SK-N-MC (cell line): ENCODE data around the gene FGD6.

Experiments
- DNase-seq: peaks from one replicate; pipeline ENCODE4 v3.0.0-alpha.2; 2011; ENCODE audit warnings: low read depth, low spot score
- H3K27ac ChIP-seq: fragments of 200-600 bp; sonication (generic); 2 replicates; pipeline ENCODE4 v1.5.1; 2016; ENCODE audit warnings: mixed run types
- H3K36me3 ChIP-seq: fragments of 200-600 bp; sonication (generic); 2 replicates; pipeline ENCODE4 v1.6.1; 2017; ENCODE audit warnings: antibody characterized with exemption, low read length, mixed read lengths; ENCODE audit not compliant: insufficient read depth
- H3K4me3 ChIP-seq: fragments of 200-600 bp; sonication (generic); 2 replicates; pipeline ENCODE4 v1.5.1; 2016
- H3K9ac ChIP-seq: fragments of 200-600 bp; sonication (generic); 2 replicates; pipeline ENCODE4 v1.8.0; 2017; ENCODE audit warnings: mixed run types, mixed read lengths; ENCODE audit not compliant: insufficient read length
- H3K9me3 ChIP-seq: fragments of 200-600 bp; sonication (generic); 2 replicates; pipeline ENCODE4 v1.6.1; 2017; ENCODE audit warnings: low read depth, mild to moderate bottlenecking, antibody characterized with exemption, low read length, moderate library complexity, mixed read lengths
- EZH2 ChIP-seq: fragments of 200-600 bp; sonication (generic); IDR thresholded peaks from one replicate; pipeline ENCODE4 v1.6.1; 2017; ENCODE audit warnings: antibody characterized with exemption
- FOXP2 ChIP-seq: optimal IDR thresholded peaks from 2 replicates; pipeline ENCODE3; 2011; ENCODE audit warnings: mild to moderate bottlenecking, moderate library complexity; ENCODE audit not compliant: insufficient read depth; ENCODE audit errors: extremely low read length, control extremely low read depth
- POLR2AphosphoS5 ChIP-seq: IDR thresholded peaks from 2 replicates; pipeline ENCODE4 v1.6.1; 2012; ENCODE audit warnings: mild to moderate bottlenecking, low read depth, low read length, borderline replicate concordance

Gene FGD6

DNA sequence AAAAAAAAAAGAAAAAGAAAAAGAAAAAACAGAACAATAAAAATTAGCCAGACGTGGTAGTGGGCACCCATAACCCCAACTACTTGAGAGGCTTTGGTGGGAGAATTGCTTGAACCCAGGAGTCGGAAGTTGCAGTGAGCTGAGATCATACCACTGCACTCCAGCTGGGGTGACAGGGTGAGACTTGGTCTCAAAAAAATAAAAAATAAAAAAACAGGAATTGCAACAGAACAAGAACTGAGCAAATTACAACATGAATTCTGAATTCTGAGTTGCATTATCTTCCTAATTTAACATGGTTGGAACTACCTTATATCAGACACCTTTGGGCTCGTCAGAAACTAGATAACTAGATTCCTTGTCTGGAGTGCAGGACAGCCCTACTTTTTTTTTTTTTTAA, 90.5 kb downstream of the FGD6 start:
- H3K4me3 ChIP-seq: no peak overlapping the region
- no peak for DNase-seq
- no peak for TF ChIP-seq EZH2
- TF ChIP-seq POLR2AphosphoS5: no peak
- TF ChIP-seq FOXP2: no peak
- peaks cover 3% of the 10 kb centered on the region; the same call in 1 of the 2 replicates for H3K36me3 ChIP-seq
- no peak overlapping the region for H3K9ac ChIP-seq
- H3K9me3 ChIP-seq: no peaks in the 10 kb centered on the region
- H3K27ac ChIP-seq: no peak overlapping the region

GRCh38 chr12:95126076-95126475, 91.2 kb downstream of the FGD6 start:
- no peak for DNase-seq
- Histone ChIP-seq H3K4me3 (no peak overlapping the region), H3K9ac (no peak overlapping the region), H3K9me3 (no peaks in the 10 kb centered on the region), H3K27ac (no peak overlapping the region), H3K36me3 (no peaks in the 10 kb centered on the region)
- TF ChIP-seq EZH2 (no peak), POLR2AphosphoS5 (no peak), FOXP2 (no peak)

GRCh38 chr12:95124106-95124505, 93.2 kb downstream of the FGD6 start:
- Histone ChIP-seq H3K9ac (no peak overlapping the region), H3K36me3 (no peaks in the 10 kb centered on the region), H3K27ac (no peak overlapping the region), H3K4me3 (no peak overlapping the region), H3K9me3 (no peaks in the 10 kb centered on the region)
- no peak for DNase-seq
- TF ChIP-seq POLR2AphosphoS5 (no peak), EZH2 (no peak), FOXP2 (no peak)

DNA sequence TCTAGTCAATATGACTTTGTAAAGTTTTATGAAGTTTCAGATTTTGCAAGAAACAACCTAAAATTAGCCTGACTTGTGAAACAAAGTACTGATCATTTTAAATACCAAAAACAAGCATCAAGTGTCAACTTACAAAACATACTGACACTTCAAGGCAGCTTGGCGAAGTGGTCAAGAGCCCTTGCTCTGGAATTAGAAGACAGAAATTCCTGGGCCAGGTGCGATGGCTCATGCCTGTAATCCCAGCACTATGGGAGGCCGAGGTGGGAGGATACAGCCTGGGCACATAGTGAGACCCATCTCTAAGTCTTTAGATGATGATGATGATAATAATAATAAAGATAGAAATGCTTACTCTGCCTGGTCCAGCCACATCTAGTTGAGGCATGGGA, 98.5 kb downstream of the FGD6 start:
- TF ChIP-seq POLR2AphosphoS5: no peak
- no peak for TF ChIP-seq EZH2
- no peak for TF ChIP-seq FOXP2
- no peaks in the 10 kb centered on the region for H3K9me3 ChIP-seq
- peak overlapping the region; percentile 9; the same call in 1 of the 2 replicates for H3K27ac ChIP-seq
- H3K36me3 ChIP-seq: no peaks in the 10 kb centered on the region
- no peak overlapping the region for H3K4me3 ChIP-seq
- no peak for DNase-seq
- no peak overlapping the region for H3K9ac ChIP-seq

DNA sequence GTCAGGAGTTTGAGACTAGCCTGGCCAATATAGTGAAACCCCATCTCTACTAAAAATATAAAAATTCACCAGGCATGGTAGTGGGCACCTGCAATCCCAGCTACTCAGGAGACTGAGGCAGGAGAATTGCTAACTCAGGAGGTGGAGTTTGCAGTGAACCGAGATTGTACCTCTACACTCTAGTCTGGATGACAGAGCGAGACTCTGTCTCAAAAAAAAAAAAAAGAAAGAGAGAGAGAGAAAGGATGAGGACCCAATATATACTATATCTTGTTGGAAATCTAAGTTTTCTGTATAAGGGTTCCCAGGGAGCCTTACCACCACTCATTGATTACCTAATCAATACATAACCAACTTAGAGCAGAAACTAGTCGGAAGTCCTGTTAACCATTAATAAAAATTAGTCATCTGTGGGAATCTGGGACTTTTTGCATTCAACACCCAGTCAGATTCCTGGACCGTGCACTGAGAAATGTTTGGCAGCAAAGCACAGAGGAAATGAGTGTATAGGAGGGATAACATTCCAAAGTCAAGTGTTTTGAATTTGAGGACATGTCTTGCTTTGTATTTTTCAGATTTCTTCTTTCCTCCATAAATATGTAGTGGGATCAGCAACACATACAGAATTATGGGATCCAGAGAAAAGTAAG, 99.0 kb downstream of the FGD6 start:
- Histone ChIP-seq H3K9me3 (no peaks in the 10 kb centered on the region), H3K36me3 (no peaks in the 10 kb centered on the region), H3K9ac (no peak overlapping the region), H3K27ac (peak overlapping the region; percentile 9; the same call in 1 of the 2 replicates), H3K4me3 (no peak overlapping the region)
- no peak for DNase-seq
- TF ChIP-seq FOXP2: no peak
- TF ChIP-seq EZH2: no peak
- TF ChIP-seq POLR2AphosphoS5: no peak

GRCh38 chr12:95117178-95117599, 100.1 kb downstream of the FGD6 start:
- TF ChIP-seq EZH2 (no peak), FOXP2 (no peak), POLR2AphosphoS5 (no peak)
- Histone ChIP-seq H3K27ac (no peak overlapping the region), H3K9ac (no peak overlapping the region), H3K36me3 (no peaks in the 10 kb centered on the region), H3K4me3 (no peak overlapping the region), H3K9me3 (no peaks in the 10 kb centered on the region)
- peak; percentile 28 for DNase-seq

DNA sequence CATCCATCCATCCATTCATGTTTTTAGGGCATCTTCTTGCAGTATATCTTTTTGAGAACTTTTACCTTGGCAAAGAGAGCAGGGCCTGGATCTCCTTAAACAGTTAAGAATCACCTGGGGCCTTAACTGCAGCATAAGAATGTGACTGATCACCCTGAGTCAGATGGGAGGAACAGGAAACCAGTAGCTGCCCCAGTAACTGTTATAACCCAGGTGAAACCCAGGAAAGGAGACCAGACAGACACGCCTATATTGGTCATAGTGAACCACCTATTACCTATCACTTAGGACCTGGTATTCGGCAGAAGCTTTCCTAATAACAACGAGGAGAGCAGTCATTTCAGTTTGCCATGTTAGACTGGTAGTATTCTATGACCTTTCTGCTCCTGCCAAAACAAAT, 100.5 kb downstream of the FGD6 start:
- DNase-seq: no peak
- Histone ChIP-seq H3K9me3 (no peaks in the 10 kb centered on the region), H3K27ac (no peak overlapping the region), H3K4me3 (no peak overlapping the region), H3K36me3 (no peaks in the 10 kb centered on the region), H3K9ac (no peak overlapping the region)
- TF ChIP-seq POLR2AphosphoS5 (no peak), EZH2 (no peak), FOXP2 (no peak)

DNA sequence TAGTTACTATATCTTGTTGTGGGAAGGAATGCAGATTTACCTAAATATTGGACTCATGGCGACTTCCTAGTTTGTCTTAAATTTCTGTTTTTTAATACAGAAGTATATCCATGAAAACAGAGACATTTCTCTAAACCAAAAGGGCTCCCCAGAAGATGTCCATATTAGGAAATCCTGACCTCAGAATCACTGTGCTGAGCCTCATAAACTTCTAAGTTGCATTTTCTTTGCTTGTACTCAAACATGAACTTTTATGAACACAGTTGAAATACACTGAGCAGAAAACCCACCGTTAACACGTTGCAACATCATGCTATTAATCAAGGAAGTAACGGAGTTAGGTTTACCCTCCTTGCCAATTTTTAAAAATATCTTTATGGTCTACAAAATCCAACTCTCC, 100.9 kb downstream of the FGD6 start:
- H3K4me3 ChIP-seq: no peak overlapping the region
- DNase-seq: no peak

GRCh38 chr12:95115641-95116040, 101.6 kb downstream of the FGD6 start:
- Histone ChIP-seq H3K4me3 (no peak overlapping the region), H3K9ac (no peak overlapping the region), H3K9me3 (no peaks in the 10 kb centered on the region), H3K27ac (no peak overlapping the region), H3K36me3 (no peaks in the 10 kb centered on the region)
- TF ChIP-seq EZH2 (no peak), POLR2AphosphoS5 (no peak), FOXP2 (no peak)
- DNase-seq: no peak

More for the DNA sequence above, 100.9 kb downstream of the FGD6 start:
- H3K36me3 ChIP-seq: no peaks in the 10 kb centered on the region
- H3K9ac ChIP-seq: no peak overlapping the region
- no peak for TF ChIP-seq EZH2
- TF ChIP-seq POLR2AphosphoS5: no peak
- no peak for TF ChIP-seq FOXP2
- H3K9me3 ChIP-seq: no peaks in the 10 kb centered on the region
- H3K27ac ChIP-seq: no peak overlapping the region
